Activated naive CD8-positive, alpha-beta T cell treated with anti-CD3 and anti-CD28 coated beads, Interleukin-2, amount 50 U/mL, for 24 hours (primary cell): ENCODE data around the gene MGAT5B.
A peak's percentile ranks its signal among the peaks of the same experiment; 100 is the strongest.

ENCODE experiments used
- ATAC-seq: fragments of 150-1000 bp; cut with Tn5 transposase; one replicate; pipeline ENCODE4 v1.10.0; 2021
- DNase-seq: peaks from one replicate; pipeline ENCODE4 v3.0.0; 2021
- H3K27ac Mint-ChIP-seq: one replicate; pipeline ENCODE4 v1.8.0; 2021; ENCODE audit warnings: mild to moderate bottlenecking, mixed read lengths
- H3K27me3 Mint-ChIP-seq: one replicate; pipeline ENCODE4 v1.8.0; 2021; ENCODE audit warnings: mixed read lengths
- H3K36me3 Mint-ChIP-seq: one replicate; pipeline ENCODE4 v1.8.0; 2021; ENCODE audit warnings: low read depth, mixed read lengths
- H3K4me1 Mint-ChIP-seq: one replicate; pipeline ENCODE4 v1.8.0; 2021; ENCODE audit warnings: mixed read lengths
- H3K4me3 Mint-ChIP-seq: one replicate; pipeline ENCODE4 v1.8.0; 2021; ENCODE audit warnings: mild to moderate bottlenecking, moderate library complexity, mixed read lengths
- H3K9me3 Mint-ChIP-seq: one replicate; pipeline ENCODE4 v1.8.0; 2021; ENCODE audit warnings: mixed read lengths

MGAT5B gene, protein sequence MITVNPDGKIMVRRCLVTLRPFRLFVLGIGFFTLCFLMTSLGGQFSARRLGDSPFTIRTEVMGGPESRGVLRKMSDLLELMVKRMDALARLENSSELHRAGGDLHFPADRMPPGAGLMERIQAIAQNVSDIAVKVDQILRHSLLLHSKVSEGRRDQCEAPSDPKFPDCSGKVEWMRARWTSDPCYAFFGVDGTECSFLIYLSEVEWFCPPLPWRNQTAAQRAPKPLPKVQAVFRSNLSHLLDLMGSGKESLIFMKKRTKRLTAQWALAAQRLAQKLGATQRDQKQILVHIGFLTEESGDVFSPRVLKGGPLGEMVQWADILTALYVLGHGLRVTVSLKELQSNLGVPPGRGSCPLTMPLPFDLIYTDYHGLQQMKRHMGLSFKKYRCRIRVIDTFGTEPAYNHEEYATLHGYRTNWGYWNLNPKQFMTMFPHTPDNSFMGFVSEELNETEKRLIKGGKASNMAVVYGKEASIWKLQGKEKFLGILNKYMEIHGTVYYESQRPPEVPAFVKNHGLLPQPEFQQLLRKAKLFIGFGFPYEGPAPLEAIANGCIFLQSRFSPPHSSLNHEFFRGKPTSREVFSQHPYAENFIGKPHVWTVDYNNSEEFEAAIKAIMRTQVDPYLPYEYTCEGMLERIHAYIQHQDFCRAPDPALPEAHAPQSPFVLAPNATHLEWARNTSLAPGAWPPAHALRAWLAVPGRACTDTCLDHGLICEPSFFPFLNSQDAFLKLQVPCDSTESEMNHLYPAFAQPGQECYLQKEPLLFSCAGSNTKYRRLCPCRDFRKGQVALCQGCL

DNA sequence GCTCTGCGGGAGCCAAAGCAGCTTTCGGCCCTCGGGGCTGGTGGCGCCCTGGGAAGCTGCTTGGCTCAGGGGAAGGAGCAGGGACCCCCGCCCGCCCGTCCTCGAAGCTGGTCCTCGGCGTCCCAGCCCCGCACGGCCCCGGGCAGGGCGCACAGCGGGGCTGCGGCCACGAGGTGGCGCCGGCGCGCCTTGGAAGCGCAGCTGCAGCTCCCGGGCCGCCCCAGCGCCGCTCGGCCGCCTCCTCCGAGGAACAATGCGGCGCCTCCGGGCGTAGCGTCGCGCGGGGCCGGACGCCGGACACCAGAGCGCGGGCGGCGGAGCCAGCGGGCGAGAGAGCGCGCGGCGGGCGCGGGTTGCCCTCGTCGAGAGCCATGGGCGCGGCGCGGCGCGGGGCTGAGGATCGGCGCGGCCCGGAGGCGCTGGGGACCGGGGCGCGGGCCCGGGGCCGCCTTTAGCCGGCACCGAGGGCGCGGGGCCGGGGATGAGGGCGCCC is at the start of gene MGAT5B:
MGAT5B (plus strand) TSS at position 229 of the 493 bp plus-strand sequence. CDS start 626 bp downstream, outside the sequence.
- Mint-ChIP-seq H3K27me3 (peaks cover 19% of the 10 kb centered on the region), H3K9me3 (no peaks in the 10 kb centered on the region), H3K36me3 (no peaks in the 10 kb centered on the region), H3K27ac (no peak within 1 kb of the TSS), H3K4me3 (peak within 1 kb of the TSS; percentile 65), H3K4me1 (peaks cover 5% of the 10 kb centered on the region)
- DNase-seq: peak; percentile 85
- ATAC-seq: peak; percentile 92

DNA sequence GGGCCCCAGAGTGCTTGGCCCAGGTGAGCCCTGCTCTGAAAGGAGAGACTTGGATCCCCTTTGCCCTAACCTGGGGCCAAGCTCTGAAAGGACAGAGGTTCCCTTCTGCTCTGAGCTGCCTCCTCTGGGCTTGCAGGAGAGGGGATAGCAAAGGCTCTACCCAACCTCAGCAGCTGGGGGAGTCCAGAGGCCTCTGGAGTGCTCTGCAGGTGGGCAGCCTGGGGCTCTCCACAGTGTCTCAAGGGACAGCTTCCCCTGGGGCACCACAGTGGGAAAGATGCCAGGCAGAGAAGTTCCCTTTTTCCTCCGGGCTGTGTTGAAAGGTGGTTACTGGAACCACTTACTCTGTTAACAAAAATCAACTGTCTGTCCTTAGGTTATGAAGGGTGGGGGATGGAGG is 48.2 kb upstream of the MGAT5B start:
- H3K27ac Mint-ChIP-seq: no peak overlapping the region
- no peak overlapping the region for H3K4me3 Mint-ChIP-seq
- peak; percentile 15 for ATAC-seq
- H3K4me1 Mint-ChIP-seq: peaks cover 7% of the 10 kb centered on the region
- H3K9me3 Mint-ChIP-seq: no peaks in the 10 kb centered on the region
- DNase-seq: no peak
- peaks cover 2% of the 10 kb centered on the region for H3K27me3 Mint-ChIP-seq
- H3K36me3 Mint-ChIP-seq: no peaks in the 10 kb centered on the region

DNA sequence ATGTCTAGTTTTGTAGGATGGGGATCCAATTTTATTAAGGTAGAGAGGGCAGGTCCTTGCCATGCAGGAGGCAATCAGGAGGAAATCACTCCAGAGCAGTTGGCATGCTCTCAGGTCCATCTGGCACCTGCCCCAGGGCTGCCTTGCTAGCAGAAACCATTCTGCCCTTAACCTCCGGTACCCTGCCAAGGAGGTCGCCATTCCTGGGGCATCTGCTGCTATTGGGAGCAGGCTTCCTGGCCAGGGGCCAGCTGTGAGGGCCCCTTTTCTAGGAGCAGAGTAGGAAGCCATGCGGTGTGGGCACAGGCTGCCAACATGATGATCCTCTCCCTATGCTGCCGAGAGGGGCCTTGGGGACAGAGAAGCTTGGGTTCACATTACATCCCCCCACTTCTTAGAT is 47.6 kb upstream of the MGAT5B start:
- Mint-ChIP-seq H3K4me1 (peaks cover 7% of the 10 kb centered on the region), H3K9me3 (no peaks in the 10 kb centered on the region), H3K27me3 (peaks cover 2% of the 10 kb centered on the region), H3K4me3 (no peak overlapping the region), H3K36me3 (no peaks in the 10 kb centered on the region), H3K27ac (no peak overlapping the region)
- ATAC-seq (no peak), DNase-seq (no peak)

DNA sequence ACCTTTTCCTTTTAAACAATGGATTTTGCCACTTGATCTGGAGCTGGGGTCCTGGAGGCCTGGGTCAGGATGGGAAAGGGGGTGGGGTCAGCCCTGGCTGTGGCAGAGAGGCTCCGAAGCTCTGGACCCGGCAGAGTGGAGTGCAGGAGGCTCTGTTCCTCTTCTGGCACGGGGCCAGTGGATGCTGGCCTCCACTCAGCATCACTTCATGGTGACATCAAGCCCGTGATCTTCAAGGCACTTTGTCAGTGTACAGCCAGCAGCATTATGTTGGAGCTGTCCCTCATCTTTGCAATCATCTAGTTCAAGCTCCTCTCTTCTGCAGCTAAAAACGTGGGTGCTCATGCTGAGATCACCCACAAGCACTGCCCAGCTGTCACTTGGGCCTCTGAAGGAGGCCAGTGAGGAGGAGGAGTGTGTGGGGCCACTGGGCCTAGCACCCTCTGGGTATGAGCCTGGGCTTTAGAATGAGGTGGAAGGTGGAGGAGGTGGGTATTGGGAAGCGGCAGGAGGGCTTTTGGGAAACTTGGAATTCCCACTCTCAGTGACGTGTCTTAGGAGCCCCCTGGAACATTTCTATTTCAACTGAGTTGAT is 45.9 kb upstream of the MGAT5B start:
- H3K36me3 Mint-ChIP-seq: no peaks in the 10 kb centered on the region
- no peak overlapping the region for H3K4me3 Mint-ChIP-seq
- H3K4me1 Mint-ChIP-seq: peaks cover 9% of the 10 kb centered on the region
- DNase-seq (no peak), ATAC-seq (no peak)
- no peaks in the 10 kb centered on the region for H3K9me3 Mint-ChIP-seq
- no peaks in the 10 kb centered on the region for H3K27me3 Mint-ChIP-seq
- H3K27ac Mint-ChIP-seq: no peak overlapping the region

DNA sequence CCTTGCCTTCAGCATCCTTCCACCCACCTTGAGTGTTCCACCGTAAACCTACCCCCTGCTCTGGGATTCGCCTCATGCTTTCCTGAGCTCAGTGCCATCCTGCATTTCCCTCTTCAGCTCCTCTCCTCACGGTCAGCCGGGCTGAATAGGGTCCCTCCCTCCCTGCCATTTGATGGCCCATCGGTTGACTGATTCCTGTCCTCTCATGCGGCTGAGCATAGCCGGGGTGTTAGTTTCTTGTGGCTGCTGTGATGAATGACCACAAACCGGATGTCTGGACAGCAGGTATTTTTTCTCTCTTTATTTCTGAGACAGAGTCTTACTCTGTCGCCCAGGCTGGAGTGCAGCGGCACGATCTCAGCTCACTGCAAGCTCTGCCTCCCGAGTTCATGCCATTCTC is 44.1 kb upstream of the MGAT5B start:
- H3K27me3 Mint-ChIP-seq: no peaks in the 10 kb centered on the region
- no peak overlapping the region for H3K4me3 Mint-ChIP-seq
- ATAC-seq (no peak), DNase-seq (no peak)
- no peaks in the 10 kb centered on the region for H3K9me3 Mint-ChIP-seq
- no peaks in the 10 kb centered on the region for H3K36me3 Mint-ChIP-seq
- H3K4me1 Mint-ChIP-seq: peaks cover 11% of the 10 kb centered on the region
- no peak overlapping the region for H3K27ac Mint-ChIP-seq

DNA sequence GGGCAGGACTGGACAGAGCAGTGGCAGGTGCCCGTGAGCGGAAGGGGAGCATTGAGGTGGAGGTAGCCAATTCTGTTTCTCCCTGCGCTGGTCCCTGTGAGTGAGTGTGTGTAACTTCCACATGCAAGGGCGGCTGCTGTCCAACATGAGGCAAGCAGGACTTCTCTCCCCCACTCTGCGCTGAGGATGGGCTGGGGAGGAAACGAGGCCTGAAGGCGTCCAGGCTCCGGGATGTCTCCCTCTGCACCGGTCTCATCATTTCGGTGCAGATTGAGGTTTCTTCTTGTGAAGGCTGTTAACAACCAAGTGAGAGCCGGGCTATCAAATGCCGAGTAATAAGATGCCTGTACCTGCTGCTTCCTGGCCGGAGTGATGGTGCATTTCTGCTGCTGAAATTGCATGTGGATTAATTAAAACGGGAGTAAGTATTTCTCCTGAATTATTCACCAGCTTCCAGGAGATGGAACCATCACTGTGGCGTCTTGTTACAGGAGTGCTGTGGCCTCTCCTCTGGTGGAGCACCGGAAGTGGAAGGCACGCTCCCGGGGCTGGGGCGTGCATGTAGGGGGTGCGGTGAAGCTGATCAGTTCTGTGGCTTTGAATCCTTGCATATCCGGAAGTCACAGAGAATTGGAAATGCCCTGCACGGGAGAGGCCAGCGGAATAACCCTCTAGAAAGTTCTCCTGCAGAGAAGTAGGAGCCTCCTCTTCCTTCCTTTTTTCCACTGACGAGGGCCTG is 41.7 kb upstream of the MGAT5B start:
- Mint-ChIP-seq H3K9me3 (no peaks in the 10 kb centered on the region), H3K4me3 (no peak overlapping the region), H3K4me1 (peaks cover 11% of the 10 kb centered on the region), H3K36me3 (no peaks in the 10 kb centered on the region), H3K27me3 (no peaks in the 10 kb centered on the region), H3K27ac (no peak overlapping the region)
- DNase-seq (peak; percentile 15), ATAC-seq (no peak)

DNA sequence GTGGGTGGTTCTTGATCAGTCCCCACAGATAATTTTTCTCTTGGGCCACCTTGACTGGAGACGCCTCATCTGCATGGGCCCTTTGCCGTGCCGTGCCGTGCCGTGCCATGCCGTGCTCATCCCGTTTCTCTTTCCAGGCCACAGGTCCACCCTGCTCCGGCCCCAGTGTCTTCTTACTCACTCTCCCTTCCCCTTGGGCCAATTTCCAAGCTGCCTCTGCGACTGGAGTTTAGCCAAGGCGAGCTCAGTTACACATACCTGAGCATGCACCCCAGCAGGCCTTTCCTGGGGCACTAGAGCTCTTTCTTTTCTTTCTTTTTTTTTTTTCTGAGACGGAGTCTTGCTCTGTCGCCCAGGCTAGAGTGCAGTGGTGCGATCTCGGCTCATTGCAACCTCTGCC is 40.5 kb upstream of the MGAT5B start:
- Mint-ChIP-seq H3K36me3 (no peaks in the 10 kb centered on the region), H3K4me3 (no peak overlapping the region), H3K27me3 (no peaks in the 10 kb centered on the region), H3K4me1 (peaks cover 11% of the 10 kb centered on the region), H3K9me3 (no peaks in the 10 kb centered on the region), H3K27ac (no peak overlapping the region)
- DNase-seq: no peak
- no peak for ATAC-seq

DNA sequence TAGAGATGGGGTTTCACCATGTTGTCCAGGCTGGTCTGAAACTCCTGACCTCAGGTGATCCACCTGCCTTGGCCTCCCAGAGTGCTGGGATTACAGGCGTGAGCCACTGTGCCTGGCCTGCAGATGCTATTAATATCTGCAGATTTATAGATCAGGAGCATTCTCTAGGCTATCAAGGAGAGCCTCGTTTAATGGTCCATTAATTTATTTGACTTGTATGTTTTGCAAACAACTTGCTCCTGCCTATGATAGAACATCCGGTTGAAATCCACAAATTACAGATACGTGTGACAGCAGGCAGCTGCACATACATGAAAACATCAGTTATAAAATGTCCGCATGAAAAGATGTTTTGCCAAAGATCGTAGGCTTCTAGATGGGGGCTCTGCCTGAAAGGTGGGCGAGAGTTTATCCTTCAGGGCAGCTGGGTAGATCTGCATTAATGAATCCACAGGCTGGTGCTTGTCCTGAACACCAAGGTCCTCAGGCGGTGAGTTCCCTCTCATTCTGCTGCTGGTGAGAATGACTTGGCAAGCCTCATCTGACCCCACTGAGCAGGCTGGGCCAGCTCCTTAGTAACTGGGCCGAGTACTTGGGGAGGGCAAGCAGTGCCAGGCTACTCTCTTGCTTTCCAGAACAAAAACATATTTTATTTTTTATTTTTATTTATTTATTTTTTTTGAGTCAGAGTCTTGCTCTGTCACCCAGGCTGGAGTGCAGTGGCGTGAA is 37.1 kb upstream of the MGAT5B start:
- no peak overlapping the region for H3K4me3 Mint-ChIP-seq
- no peak for DNase-seq
- no peak overlapping the region for H3K27ac Mint-ChIP-seq
- H3K4me1 Mint-ChIP-seq: peaks cover 9% of the 10 kb centered on the region
- no peaks in the 10 kb centered on the region for H3K9me3 Mint-ChIP-seq
- no peaks in the 10 kb centered on the region for H3K36me3 Mint-ChIP-seq
- ATAC-seq: no peak
- H3K27me3 Mint-ChIP-seq: no peaks in the 10 kb centered on the region

DNA sequence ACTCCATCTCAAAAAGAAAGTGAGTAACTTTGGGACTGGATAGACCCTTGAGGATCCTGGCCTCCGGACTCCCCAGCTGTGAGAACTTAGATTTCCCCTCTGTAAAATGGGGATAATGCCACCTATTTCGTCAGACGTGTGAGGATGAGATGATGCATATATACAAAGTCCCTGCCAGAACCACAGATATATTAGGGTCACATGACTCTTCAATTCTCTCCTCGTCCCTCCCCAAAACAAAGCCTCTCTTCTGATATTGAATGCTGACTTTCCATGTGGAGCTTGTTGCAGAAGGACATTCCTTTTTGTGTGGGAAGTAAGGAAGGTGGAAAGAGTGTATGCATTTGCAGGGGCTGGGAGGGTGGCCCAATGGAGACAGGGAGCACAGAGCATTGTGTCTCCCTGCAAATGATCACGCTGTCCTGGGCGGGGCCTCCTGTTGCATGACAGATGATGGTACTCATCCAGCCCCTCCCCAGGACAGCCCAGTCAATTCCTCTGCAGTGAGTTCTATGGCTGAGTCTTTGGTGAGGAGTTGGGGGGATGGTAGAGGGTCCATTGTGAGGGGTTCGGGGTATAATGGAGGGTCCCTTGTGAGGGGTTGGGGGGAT is 35.1 kb upstream of the MGAT5B start:
- ATAC-seq (no peak), DNase-seq (no peak)
- no peaks in the 10 kb centered on the region for H3K4me1 Mint-ChIP-seq
- H3K27ac Mint-ChIP-seq: no peak overlapping the region
- no peaks in the 10 kb centered on the region for H3K9me3 Mint-ChIP-seq
- H3K27me3 Mint-ChIP-seq: no peaks in the 10 kb centered on the region
- no peak overlapping the region for H3K4me3 Mint-ChIP-seq
- H3K36me3 Mint-ChIP-seq: no peaks in the 10 kb centered on the region

DNA sequence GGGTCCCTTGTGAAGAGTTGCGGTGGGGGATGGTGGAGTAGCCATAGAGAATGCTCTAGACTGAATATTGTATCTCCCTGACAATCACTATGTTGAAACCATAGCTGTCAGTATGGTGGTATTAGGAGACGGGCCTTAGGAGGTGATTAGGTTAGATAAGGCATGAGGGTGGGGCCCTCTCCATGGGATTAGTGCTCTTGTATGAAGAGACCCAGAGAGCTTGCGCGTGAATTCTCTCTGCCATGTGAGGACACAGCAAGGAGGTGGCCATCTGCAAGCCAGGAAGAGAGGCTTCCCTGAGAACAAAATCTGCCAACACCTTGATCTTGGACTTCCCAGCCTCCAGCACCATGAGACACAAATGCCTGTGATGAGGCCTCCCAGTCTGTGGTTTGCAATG is 34.5 kb upstream of the MGAT5B start:
- DNase-seq: no peak
- H3K27ac Mint-ChIP-seq: no peak overlapping the region
- H3K4me1 Mint-ChIP-seq: no peaks in the 10 kb centered on the region
- no peaks in the 10 kb centered on the region for H3K9me3 Mint-ChIP-seq
- no peaks in the 10 kb centered on the region for H3K36me3 Mint-ChIP-seq
- no peak for ATAC-seq
- H3K4me3 Mint-ChIP-seq: no peak overlapping the region
- H3K27me3 Mint-ChIP-seq: no peaks in the 10 kb centered on the region

DNA sequence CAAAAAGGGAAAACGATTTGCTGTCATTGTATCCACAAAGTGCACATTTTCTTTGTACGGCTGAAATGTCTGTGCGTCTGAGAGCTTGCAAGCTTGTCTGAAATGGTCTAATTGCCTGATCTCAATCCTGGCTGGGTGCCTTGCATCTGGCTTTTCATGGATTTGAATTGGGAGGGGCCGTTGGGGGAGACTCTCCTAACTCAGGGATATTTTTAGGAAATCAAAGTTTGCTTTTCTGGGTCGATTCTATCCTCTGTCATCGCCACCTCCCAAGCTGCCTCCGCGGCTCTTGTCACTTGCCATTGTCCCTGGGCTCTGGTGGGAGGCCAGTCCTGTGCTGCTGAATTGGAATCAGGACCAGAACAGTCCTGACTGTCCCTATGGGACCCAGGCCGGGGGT is 33.3 kb upstream of the MGAT5B start:
- Mint-ChIP-seq H3K27me3 (peaks cover 2% of the 10 kb centered on the region), H3K36me3 (no peaks in the 10 kb centered on the region), H3K9me3 (no peaks in the 10 kb centered on the region), H3K4me3 (no peak overlapping the region), H3K4me1 (peaks cover 5% of the 10 kb centered on the region), H3K27ac (no peak overlapping the region)
- ATAC-seq (no peak), DNase-seq (no peak)

DNA sequence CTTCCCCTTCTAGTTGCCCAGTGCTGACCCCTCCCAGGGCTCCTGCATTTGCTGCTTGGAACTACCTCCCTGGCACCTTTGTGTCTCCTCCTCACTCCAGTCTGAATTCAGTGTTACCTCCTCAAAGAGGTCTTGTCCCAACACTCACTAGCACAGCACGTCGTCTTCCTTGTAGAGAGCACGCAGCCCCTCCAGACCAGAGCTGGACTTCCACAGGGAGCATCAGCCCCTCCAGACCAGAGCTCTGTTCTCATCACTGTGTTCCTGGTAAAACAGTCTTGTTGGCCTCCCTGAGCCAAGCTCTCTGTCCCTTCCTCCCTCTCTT is 27.8 kb upstream of the MGAT5B start:
- DNase-seq: no peak
- peaks cover 10% of the 10 kb centered on the region for H3K4me1 Mint-ChIP-seq
- no peak overlapping the region for H3K27ac Mint-ChIP-seq
- no peaks in the 10 kb centered on the region for H3K9me3 Mint-ChIP-seq
- no peak overlapping the region for H3K4me3 Mint-ChIP-seq
- ATAC-seq: no peak
- peaks cover 47% of the 10 kb centered on the region for H3K27me3 Mint-ChIP-seq
- no peaks in the 10 kb centered on the region for H3K36me3 Mint-ChIP-seq

DNA sequence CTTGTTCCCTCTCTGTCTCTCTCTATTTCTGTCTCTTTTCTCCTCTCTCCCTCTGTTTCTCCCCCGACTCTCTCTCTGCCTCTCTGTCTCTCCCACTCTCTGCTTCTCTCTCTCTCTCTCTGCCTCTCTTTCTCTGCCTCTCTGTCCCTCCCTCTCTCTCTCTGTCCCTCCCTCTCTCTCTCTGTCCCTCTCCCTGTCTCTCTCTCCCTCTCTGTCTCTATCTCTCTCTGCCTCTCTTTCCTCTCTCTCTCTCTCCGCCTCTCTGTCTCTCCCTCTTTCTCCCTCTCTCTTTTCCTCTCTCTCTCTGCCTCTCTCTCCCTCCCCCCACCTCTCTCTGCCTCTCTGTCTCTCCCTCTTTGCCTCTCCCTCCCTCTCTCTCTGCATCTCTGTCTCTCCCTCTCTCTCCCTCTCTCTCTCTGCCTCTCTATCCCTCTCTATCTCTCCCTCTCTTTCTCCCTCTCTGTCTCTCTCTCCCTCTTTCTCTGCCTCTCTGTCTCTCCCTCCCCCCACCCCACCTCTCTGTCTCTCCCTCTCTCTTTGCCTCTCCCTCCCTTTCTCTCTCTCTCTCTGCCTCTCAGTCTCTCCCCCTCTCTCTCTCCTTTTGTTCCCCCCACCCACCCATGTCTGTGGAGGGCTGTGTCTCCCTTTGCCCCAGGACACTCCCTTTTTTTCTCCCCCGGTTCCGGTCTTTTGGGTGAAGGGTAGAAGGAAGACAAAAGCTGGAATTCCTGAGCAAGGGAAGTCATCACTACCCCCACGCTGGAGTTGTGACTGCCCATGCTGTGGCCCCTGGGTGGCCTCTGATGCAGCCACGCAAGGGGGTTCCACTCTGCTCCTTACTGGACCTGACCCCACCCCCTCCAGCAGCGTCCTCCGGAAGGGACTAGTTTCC is 27.1 kb upstream of the MGAT5B start:
- Mint-ChIP-seq H3K27ac (no peak overlapping the region), H3K4me1 (peaks cover 10% of the 10 kb centered on the region), H3K9me3 (no peaks in the 10 kb centered on the region), H3K36me3 (no peaks in the 10 kb centered on the region), H3K27me3 (peaks cover 47% of the 10 kb centered on the region), H3K4me3 (no peak overlapping the region)
- ATAC-seq: no peak
- DNase-seq: no peak
